CD4-positive, alpha-beta T cell treated with Interleukin-17A for 1 hour (primary cell): ENCODE measurements around the gene FKBP8.
"Not testable (repeated sequence)": the region's sequence is repeated elsewhere in the genome, so short reads cannot be mapped to it uniquely, and the experiment has no call there.

Source experiments
- DNase-seq: peaks from one replicate; pipeline ENCODE4 v3.0.0-alpha.2; 2020

FKBP8 gene

DNA sequence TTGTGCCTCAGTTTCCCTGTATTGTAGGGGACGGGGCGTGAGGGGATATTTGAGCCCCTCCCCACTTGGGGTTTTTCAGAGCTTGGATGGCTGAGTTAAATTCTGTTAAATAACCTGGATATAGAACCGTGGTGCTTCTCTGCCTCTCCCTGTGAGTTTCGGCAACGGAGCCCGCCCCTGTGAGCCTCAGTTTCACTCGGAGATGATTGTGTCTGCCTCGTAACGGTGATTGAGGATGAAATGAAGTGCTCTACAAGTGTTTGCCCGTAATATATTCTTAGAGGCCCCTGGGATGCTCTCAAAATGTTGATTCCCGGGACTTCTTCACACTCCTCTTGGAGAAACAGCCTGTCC, 14.8 kb upstream of the FKBP8 start:
- peak; percentile 13 for DNase-seq

DNA sequence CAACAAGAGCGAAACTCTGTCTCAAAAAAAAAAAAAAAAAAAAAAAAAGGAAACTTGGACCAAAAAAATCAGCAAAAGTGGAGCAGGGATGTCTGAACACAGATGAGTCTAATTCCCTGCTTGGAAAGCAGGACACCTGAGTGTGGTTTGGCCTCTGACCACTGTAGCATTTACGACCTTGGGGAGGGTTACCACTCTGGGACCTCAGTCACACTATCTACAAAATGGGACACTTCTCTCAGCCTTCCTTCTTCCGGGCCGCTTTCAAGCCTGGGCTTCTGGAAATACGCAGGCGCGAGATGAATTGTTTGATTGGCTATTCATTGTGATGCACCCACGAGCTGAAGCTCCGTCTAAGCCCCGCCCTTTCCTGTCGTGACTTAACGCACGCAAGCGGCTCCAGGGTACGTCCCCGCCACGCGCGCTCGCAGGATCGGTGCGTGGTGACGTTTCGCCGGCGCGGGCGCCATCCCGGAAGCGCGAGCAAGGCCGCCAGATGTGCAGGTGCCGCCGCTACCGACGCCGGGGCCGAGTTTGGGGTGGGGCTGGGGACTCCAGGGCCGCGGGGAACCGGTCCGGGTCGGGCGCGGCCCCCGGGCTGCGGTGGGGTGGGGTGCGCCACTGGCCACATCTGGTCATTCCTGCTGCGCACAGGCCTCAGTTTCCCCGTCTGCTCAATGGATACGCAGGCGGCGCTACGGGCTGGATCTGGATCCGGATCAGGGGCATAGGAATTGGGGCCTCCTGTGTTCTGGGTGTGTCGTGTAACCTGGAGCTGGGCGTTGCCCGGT, 14.2 kb upstream of the FKBP8 start, which contains the start of gene KXD1:
TSS of gene KXD1 (plus strand) at position 460 of the 791 bp plus-strand sequence. CDS start 4,187 bp downstream, outside the sequence.
- peak; percentile 99 for DNase-seq

DNA sequence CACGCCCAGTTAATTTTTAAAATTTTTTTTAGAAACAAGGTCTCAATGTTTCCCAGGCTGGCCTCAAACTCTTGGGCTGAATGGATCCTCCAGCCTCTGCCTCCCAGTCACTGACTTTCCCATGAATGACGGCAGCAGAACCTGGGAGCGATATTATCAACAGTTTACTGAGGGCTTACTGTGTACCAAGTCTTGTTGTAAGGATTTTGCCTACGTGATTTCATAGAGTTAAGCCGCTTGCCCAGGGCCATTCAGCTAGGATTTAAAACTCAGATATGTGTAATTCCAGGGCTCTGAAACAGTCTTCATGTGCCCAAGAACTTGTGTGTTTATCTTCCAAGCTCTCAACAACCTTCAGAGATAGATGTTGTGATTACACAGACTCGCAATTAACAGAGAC, 8.3 kb upstream of the FKBP8 start:
- DNase-seq = no peak

DNA sequence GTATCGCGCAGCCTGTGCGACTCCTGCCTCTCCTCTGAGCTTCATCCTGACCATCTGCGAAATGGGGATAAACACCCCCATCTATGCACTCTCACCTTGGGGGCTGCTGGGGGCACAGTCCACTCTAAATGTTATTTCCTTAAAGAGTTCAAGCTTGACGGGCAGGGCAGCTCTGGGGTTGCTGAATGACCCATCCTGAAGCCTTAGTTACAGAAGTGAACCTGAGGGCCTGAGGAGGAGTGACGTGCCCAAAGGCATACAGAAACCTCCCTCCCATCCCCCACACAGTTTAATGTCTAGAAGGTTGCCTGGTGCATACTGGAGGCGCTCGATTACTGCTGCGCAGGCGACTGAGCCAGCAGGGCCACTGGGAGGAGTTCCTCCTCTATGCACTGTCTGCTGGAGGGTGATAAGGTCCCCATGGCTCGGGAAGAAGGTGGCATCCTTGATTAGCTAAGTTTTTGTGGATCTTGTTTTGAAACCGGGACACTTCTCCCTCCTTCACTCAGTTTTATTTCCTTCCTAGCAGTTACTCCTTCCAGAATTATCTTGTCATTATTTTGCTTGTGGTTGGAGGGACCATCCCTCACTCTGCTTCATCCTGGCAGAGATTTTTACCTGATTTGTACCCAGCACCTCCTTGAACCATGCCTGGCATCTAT, 572 bp upstream of the FKBP8 start:
- peak; percentile 92 for DNase-seq

DNA sequence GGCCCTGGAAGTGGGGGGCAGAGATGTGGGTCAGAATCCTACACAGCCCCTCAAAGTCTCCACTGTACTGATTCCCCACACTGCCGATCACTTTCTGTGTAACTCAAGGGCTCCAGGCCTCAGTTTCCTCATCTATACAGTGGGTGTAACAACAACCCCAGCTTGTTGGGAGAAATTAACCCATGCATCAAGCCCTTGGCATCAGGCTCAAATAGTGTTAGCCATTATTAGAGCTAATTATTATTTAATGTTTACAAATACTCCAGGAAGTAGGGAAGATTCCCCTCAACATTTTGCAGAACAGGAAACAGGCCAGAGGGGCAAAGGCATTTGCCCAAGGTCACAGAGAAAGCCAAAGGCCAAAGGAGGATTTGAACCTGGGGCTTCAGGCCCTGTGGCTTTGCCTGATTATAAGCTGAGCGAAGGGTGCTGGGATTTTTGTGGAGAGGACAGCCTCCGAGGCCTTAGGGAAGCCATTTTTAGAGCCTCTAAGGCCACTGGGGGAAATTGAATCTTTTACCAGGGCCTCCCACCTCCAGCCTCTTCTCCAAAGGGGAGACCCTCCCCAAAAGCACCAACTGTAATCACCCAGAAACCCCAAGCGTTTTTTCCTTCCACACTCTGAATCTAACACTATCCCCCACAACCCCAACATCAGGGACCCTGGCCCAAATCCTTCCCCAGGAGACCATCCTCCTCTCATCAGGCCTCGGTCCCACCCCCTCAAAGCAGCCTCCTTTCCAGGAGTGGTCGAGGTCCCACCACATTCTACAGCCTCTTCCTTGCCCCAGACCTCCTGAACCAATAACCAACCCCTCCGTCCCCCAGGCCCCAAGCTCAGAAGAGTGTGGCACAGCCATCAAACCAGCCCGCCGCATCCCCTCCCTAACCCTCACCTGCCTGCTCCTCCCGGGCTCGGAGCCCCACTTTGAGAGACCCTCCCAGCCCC, 1.1 kb downstream of the FKBP8 start:
- no peak for DNase-seq

DNA sequence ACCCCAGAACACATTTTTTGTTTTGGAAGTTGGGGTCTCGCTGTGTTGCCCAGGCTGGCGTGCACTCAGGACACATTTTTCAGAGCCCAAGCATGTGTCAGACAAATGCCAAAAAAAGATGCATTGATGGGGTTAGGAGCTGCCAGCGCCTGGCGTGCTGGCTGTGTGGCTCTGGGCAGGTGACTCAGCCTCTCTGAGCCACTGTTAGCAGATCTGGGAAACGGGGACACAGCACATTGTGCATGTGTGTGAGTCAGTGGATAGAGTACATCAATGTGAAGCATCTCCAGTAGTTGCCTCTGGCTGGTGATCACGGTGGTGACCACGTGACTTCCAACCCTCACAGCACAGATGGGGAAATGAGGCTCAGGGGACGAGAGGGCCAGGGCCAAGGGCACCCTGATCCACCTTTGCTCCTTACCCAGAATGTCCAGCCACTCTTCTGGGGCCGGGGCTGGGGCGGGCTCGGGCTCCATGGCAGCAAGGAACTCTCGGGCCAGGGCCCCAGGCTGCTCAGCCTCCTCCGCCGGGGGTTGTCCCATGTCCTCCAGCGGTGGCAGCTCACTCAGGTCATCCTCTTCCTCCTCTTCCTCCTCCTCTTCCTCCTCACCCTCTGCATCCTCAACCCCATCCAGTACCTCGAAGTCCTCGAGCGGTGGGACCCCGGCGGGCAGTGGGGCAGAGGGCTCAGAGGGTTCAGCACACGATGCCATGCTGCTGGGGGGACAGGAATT, 1.9 kb downstream of the FKBP8 start:
- DNase-seq = no peak

DNA sequence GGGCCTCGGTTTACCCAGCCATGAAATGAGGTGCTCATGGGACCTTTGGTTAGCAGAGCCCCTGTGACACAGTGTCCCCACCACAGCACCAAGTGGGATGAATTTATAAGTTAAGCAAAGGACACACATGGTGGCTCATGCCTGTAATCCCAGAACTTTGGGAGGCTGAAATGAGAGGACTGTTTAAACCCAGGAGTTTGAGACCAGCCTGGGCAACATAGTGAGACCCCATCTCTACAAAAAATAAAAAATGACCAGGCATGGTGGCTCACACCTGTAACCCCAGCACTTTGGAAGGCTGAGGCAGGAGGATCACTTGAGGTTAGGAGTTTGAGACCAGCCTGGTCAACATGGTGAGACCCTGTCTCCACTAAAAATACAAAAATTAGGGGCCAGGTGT, 3.2 kb downstream of the FKBP8 start:
- DNase-seq = not testable (repeated sequence)

DNA sequence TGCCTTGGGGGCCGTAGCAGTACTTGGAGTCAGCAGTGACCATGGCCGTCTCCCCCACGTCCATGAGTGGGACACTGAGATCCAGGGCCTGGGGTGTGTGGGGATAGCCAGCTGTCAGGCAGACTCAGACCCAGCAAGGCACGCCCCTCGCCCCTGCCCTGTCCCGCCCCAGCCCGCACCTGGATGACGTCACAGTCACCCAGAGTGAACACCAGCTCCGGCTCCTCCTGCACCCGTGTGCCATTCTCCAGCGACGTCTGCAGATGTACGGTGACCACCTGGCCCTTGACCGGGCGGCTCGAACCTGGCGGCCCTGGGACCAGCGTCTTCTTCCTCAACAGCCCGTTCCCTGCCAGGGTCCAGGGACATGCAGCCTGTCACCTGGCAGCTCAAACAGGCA, 4.0 kb downstream of the FKBP8 start:
- no peak for DNase-seq

DNA sequence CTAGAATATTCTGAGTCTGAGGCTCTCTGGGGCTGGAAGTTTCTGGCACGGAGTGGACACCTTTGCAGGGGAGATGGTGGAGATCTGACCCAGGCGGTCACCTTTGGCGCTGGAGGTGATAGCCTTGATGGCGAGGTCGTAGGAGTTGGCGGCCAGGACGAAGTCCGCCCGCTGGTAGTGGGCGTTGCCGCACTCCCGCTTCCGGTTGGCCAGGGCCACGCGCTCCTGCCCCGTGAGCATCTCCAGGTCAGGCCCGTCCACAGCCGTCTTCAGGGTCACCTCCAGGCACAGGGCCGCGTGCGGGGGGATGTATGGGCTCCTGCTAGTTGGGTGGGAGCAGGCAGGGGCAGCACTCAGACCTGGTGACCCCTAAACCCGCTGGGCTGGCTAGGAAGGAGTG, 5.3 kb downstream of the FKBP8 start:
- DNase-seq = no peak

DNA sequence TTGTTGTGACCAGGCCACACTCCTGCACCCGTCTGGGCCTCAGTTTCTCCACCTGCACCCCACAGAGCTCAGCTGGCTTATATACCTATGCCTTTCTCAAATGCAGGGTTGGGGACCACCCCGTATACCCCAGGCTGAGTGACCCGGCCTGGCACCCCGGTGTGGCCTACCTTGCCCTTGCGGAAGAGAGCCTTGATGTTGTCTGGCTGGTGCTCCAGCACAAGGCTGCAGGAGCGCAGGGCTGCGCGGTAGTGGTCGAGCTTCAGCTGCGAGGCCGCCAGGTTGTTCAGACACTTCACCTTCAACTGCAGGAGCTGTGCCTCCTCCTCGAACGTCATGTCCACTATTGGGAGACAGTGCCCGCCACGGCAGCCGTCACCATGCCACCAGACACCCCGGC, 5.9 kb downstream of the FKBP8 start:
- no peak for DNase-seq

DNA sequence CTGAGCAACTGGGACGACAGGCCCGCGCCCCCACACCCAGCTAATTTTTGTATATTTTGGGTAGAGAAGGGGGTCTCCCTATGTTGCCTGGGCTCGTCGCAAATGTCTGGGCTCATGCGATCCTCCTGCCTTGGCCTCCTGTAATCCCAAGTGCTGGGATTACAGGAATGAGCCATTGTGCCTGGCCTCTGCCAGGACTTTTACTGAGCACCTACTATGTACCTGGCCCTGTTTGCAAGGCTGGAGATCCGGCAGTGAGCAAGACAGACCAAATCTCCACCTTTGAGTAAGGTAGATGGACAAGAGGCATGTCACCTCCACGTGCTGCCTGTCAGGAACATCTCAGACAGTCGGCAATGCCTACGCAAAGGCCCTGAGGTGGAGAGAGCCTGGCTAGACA, 6.9 kb downstream of the FKBP8 start:
- DNase-seq = no peak

DNA sequence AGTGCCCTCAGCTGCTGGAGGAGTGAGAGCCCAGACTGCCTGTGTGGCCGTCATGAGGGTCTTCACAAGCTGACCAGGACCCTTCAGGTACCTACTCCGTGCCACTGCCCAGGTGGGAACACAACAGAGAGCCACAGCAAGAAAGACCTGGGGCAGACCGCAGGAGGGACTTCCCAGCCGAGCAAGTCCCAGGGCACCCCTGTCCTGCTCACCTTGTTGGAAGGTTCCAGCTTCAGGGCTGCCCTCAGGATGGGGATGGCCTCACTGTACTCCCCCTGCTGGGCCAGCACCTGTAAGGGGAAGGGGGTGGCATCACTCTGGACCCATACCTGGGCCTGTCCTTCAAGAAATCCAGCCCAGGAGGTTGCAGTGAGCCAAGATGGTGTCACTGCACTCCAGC, 10.3 kb downstream of the FKBP8 start:
- DNase-seq = no peak

DNA sequence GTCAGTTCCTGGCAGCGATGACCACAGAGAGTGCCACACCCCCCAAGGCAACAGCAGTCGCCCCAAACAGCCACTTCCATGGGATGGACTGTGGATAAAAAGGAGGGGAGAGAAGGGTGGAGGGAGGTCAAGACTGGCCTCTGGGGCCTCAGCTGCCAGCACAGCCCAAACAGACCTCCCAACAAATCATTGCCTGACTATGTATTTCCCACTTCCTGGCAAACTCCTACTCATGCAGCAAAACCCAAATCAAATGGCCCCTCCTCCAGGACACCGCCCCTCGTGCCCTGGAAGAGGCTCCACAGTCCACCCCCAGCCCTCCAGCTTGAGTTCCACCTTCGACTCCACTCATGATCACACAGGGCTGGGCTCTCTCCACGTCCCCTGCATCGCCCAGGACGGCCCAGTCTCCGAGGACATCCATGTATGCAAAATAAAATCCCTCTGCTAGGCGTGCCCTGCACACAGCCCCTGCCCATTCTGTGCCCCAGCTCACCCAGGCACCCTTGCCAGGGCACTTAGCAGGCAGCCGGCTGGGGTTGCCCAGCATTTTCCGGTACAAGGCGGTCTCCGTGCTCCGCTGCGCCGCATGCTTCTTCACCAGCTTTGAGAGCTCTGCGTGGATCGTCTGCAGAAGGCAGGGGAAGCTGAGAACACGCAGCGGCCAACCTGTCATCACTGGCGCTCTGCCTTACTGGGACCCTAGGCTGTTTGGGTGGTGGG, 11.0 kb downstream of the FKBP8 start:
- DNase-seq = no peak

DNA sequence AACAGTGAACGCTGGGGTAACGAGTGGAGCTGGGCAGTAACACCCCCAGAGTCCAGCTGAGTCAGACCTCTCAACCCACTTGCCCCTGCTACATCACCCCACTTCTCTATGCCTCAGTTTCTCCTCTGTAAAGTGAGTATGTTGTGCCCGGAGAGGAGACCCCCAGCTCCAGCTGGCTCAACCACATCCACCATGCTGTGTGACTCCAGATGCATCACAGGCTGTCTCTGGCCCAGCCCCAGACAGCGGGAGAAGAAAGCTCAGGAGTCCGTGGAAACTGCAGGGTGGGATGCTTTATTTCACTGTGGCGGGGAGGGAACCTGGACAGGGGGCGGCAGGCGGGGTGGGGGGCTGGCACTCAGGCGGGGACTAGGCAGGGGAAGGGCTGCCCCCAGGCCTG, 11.9 kb downstream of the FKBP8 start:
- no peak for DNase-seq

DNA sequence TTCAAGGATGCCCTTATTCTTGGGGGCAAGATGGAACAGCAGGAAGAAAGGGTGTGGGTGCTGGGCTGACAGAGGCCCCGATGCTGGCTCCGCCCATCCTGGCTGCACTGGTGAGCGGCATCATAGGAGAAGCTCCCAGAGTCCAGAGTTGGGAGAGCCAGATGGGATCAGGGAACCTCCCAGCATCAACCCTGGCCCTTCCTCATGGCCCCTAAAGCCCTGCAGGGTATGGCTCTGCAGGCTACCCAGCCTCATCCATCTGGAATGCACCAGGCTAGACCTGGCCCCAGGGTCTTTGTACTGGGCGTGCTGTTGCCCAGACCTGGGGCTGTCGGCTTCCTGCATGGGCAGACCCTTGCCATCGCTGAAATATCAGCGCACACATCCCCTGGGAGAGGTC, 13.6 kb downstream of the FKBP8 start:
- DNase-seq = no peak

DNA sequence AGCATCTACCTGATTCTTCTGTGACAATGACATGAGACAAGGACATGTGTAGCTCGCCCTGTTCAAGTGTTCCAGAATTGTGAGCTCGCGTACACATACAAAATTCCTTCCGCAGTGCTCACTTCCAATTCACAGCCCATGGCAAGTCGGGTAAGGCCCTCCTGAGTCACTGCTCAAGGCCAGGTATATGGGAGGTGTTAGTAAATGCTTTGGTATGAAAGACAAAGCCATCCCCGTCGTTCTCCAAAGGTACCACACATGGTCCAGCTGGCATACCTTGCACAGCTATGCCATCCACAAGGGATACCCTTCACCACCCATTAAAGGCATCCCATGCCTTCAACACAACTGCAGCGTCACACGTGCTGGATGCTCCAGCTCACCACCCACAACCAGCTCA, 17.1 kb downstream of the FKBP8 start:
- DNase-seq = no peak

DNA sequence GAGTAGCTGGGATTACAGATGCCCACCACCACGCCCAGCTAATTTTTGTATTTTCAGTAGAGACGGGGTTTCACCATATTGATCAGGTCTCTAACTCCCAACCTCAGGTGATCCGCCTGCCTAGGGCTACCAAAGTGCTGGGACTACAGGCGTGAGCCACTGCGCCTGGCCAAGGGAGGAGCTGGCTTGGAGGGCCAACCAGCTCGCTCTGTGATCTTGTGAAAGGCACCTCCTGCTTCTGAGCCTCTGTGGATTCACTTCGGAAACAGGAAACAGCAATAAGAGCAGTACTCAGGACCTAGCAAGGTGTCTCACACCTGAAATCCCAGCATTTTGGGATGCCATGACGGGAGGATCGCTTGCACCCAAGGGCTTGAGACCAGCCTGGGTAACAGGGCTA, 19.5 kb downstream of the FKBP8 start:
- no peak for DNase-seq

DNA sequence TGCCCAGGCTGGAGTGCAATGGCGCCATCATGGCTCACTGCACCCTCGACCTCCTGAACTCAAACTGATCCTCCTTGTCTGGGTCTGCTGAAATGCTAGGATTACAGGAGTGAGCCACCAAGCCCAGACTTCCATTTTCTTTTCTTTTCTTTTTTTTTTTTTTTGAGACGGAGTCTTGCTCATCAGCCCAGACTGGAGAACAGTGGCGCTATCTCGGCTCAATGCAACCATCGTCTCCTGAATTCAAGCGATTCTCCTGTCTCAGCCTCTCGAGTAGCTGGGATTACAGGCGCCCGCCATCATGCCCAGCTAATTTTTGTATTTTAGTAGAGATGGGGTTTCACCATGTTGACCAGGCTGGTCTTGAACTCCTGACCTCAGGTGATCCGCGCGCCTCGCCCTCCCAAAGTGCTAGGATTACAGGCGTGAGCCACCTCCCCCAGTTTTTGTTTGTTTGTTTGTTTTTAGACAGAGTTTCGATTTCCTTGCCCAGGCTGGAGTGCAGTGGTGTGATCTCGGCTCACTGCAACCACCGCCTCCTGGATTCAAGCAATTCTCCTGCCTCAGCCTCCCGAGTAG, 20.4 kb downstream of the FKBP8 start:
- DNase-seq = not testable (repeated sequence)

DNA sequence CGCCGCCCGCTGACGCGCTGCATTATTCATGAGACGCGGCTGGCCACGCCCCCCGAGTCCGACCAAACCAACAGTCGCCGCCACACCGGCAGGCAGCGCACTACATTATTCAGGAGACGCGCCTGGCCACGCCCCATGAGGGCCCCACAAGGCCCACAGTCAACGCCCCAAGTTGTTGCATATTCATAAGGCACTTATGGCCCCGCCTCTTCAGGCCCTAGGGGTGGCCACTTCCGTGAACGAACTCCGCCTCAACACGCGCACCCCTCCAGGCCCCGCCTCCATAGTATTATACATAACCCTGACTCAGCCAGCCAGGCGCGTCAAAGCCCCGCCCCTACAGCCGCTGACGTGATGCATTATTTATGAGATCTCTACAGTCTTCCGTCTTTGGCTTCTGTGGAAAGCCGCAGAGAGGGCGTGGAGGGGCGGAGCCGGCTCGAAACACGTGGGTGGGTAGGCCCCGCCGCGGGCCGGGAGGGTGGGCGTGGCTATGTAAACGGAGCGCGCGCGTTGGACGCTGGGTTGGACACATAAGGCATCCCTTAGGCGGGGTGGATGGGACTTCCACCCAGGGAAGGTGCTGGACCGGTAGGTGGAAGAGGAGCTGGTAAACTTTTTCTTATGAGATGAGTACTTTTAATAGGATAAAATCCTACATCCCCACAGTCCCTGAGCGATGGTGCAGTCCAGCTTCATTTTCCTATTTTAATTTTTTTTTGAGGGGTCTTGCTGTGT, 21.1 kb downstream of the FKBP8 start:
- DNase-seq = peak; percentile 100

DNA sequence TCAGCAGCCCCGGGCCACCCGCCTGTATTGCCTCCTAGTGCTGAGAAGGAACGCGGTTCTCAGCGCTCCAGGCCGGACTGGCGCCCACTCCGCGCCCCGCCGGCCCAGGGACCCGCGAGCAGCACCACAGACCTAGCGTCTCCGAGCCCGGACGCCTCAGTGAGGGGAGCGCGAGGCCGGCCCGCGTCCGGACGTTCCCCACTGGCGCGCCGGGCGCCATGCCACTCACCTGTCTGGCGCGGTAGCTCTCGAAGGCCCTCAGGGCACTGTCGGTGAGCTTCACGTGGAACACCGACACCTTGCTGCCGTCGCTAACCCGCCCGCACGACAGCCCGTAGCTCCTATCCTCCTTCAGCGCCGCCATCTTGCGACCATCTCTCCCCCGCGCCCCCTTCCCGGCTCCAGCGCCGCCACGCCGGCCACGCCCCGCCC, 21.7 kb downstream of the FKBP8 start, which contains the start of gene ELL:
TSS of gene ELL (minus strand) at position 379 of the 432 bp plus-strand sequence. CDS start at position 364, 15 bp downstream.
- DNase-seq = no peak
